Bronchial epithelial cell (primary cell): Measurements from ENCODE around the gene HAUS7. TPM values are rescaled to one million over a fixed set of nuclear protein-coding genes. Genes with fewer than 3 reads are reported as not detected.

Experiments used
- DNase-seq: peaks from one replicate; pipeline ENCODE4 v3.0.0-alpha.2; 2010; ENCODE audit warnings: low read depth
- FAIRE-seq: peaks from 2 replicates; lab custom pipeline; 2011; peaks lifted over from hg19 to GRCh38; lab: Jason Lieb, UNC
- H3K27me3 ChIP-seq: 2 replicates; pipeline ENCODE4 v1.5.1; 2011; ENCODE audit warnings: low read length; ENCODE audit not compliant: control insufficient read depth, insufficient read depth
- H3K36me3 ChIP-seq: 2 replicates; pipeline ENCODE4 v1.5.1; 2011; ENCODE audit warnings: low read length; ENCODE audit not compliant: control insufficient read depth, insufficient read depth
- H3K4me3 ChIP-seq: 2 replicates; pipeline ENCODE4 v1.5.1; 2011; ENCODE audit warnings: mild to moderate bottlenecking, low read depth, low read length, control low read depth
- CTCF ChIP-seq: IDR thresholded peaks from 2 replicates; pipeline ENCODE4 v1.5.1; 2011; ENCODE audit warnings: mild to moderate bottlenecking, moderate library complexity, low read length, control low read depth, inconsistent platforms; ENCODE audit not compliant: insufficient read depth, severe bottlenecking
- total RNA-seq: library from RNA; depleted of rRNA; stranded (reverse); fragments of >200 nt; gene quantifications from 2 replicates; pipeline ENCODE4 v1.2.1, GENCODE V29; 2014

Gene HAUS7
- total RNA-seq, 1 donor from 2014 or later = 7.4 TPM

- FAIRE-seq (no peak), DNase-seq (no peak)
- H3K27me3 ChIP-seq = peaks cover 6% of the 10 kb centered on the region
- no peaks in the 10 kb centered on the region for H3K36me3 ChIP-seq
- peak within 1 kb of the TSS; percentile 23 for H3K4me3 ChIP-seq
- no peak for TF ChIP-seq CTCF
Observed at GRCh38 chrX:153411255-153411987, 59.0 kb downstream of the HAUS7 start, which contains the start of gene ZFP92. Gene ZFP92, plus strand, starts transcription at chrX:153411472. Its CDS starts 6,851 bp downstream, at chrX:153418323.

- DNase-seq = no peak
- FAIRE-seq = no peak
- H3K27me3 ChIP-seq = peaks cover 6% of the 10 kb centered on the region
- H3K4me3 ChIP-seq = no peak overlapping the region
- H3K36me3 ChIP-seq = no peaks in the 10 kb centered on the region
- TF ChIP-seq CTCF = no peak
Observed at GRCh38 chrX:153410888-153411254, 59.5 kb downstream of the HAUS7 start.

GRCh38 chrX:153410373-153410772 is 60.0 kb downstream of the HAUS7 start:
- DNase-seq (no peak), FAIRE-seq (no peak)
- Histone ChIP-seq H3K36me3 (no peaks in the 10 kb centered on the region), H3K27me3 (peaks cover 6% of the 10 kb centered on the region), H3K4me3 (no peak overlapping the region)
- no peak for TF ChIP-seq CTCF

GRCh38 chrX:153409414-153410101 is 60.8 kb downstream of the HAUS7 start:
- DNase-seq = no peak
- no peak for FAIRE-seq
- Histone ChIP-seq H3K4me3 (no peak overlapping the region), H3K36me3 (no peaks in the 10 kb centered on the region), H3K27me3 (peaks cover 6% of the 10 kb centered on the region)
- no peak for TF ChIP-seq CTCF

GRCh38 chrX:153408871-153409351 is 61.5 kb downstream of the HAUS7 start:
- FAIRE-seq = no peak
- Histone ChIP-seq H3K36me3 (no peaks in the 10 kb centered on the region), H3K27me3 (peaks cover 6% of the 10 kb centered on the region), H3K4me3 (no peak overlapping the region)
- no peak for TF ChIP-seq CTCF
- DNase-seq = no peak
